ENCODE measurements around the gene ZNF618. TPM values are rescaled to one million over a fixed set of nuclear protein-coding genes. Genes with fewer than 3 reads are reported as not detected.
A peak's percentile ranks its signal among the peaks of the same experiment; 100 is the strongest.

ZNF618 gene
- total and polyA plus RNA-seq, 2 experiments from 2014 or later = 10.2 to 14.0 TPM

GRCh38 chr9:114097613-114098020 is 221.5 kb downstream of the ZNF618 start:
- no peak for DNase-seq (ENCODE audit: low spot score)
- Histone ChIP-seq H3K27ac (peak overlapping the region; percentile 80), H3K4me1 (ENCODE audit: insufficient read depth) (peaks cover 4% of the 10 kb centered on the region), H2AFZ (peak overlapping the region; percentile 66), H3K9me2 (replicated peaks; ENCODE audit: insufficient read depth) (no peaks in the 10 kb centered on the region), H3K4me3 (peak overlapping the region; percentile 61), H3K36me3 (replicated peaks; ENCODE audit: insufficient read depth, low read depth) (no peaks in the 10 kb centered on the region), H3K27me3 (peaks cover 4% of the 10 kb centered on the region), H3K9me3 (ENCODE audit: low read depth) (peaks cover 6% of the 10 kb centered on the region), H3K79me2 (no peaks in the 10 kb centered on the region), H3K4me2 (peak overlapping the region; percentile 98), H4K20me1 (ENCODE audit: insufficient read depth, poor library complexity, severe bottlenecking) (no peaks in the 10 kb centered on the region)
- WGBS (ENCODE audit: low lambda C conversion rate, missing lambda C conversion rate) = 45% methylated on average over 15 of the region's 18 CpGs
- no peak for TF ChIP-seq EZH2phosphoT487 (IDR thresholded peaks at IDR 0.05; ENCODE audit: low read depth, severe bottlenecking, unreplicated experiment)
- no peak for TF ChIP-seq EZH2 (IDR thresholded peaks at IDR 0.05; ENCODE audit: borderline replicate concordance)
- no peak for TF ChIP-seq CTCF (IDR thresholded peaks at IDR 0.05; ENCODE audit: poor library complexity)

- H3K9me2 ChIP-seq (replicated peaks; ENCODE audit: insufficient read depth) = no peaks in the 10 kb centered on the region
- H3K27ac ChIP-seq = peak overlapping the region; percentile 80
- peak overlapping the region; percentile 98 for H3K4me2 ChIP-seq
- H3K9me3 ChIP-seq (ENCODE audit: low read depth) = peaks cover 9% of the 10 kb centered on the region
- peak; percentile 91 for DNase-seq (ENCODE audit: low spot score)
- H2AFZ ChIP-seq = peak overlapping the region; percentile 66
- peak overlapping the region; percentile 61 for H3K4me3 ChIP-seq
- peaks cover 4% of the 10 kb centered on the region for H3K4me1 ChIP-seq (ENCODE audit: insufficient read depth)
- peaks cover 4% of the 10 kb centered on the region for H3K27me3 ChIP-seq
- H4K20me1 ChIP-seq (ENCODE audit: insufficient read depth, poor library complexity, severe bottlenecking) = no peaks in the 10 kb centered on the region
- no peaks in the 10 kb centered on the region for H3K79me2 ChIP-seq
- TF ChIP-seq CTCF (IDR thresholded peaks at IDR 0.05; ENCODE audit: poor library complexity) = no peak
- no peak for TF ChIP-seq EZH2 (IDR thresholded peaks at IDR 0.05; ENCODE audit: borderline replicate concordance)
- no peak for TF ChIP-seq EZH2phosphoT487 (IDR thresholded peaks at IDR 0.05; ENCODE audit: low read depth, severe bottlenecking, unreplicated experiment)
- WGBS (ENCODE audit: low lambda C conversion rate, missing lambda C conversion rate) = 1% methylated on average over 16 of the region's 77 CpGs
- H3K36me3 ChIP-seq (replicated peaks; ENCODE audit: insufficient read depth, low read depth) = no peaks in the 10 kb centered on the region
These were observed 222.2 kb downstream of the ZNF618 start for GRCh38 chr9:114098021-114098935.

- TF ChIP-seq EZH2phosphoT487 (IDR thresholded peaks at IDR 0.05; ENCODE audit: low read depth, severe bottlenecking, unreplicated experiment) (no peak), CTCF (IDR thresholded peaks at IDR 0.05; ENCODE audit: poor library complexity) (no peak), EZH2 (IDR thresholded peaks at IDR 0.05; ENCODE audit: borderline replicate concordance) (no peak)
- Histone ChIP-seq H3K27me3 (peaks cover 4% of the 10 kb centered on the region), H3K9me3 (ENCODE audit: low read depth) (peaks cover 9% of the 10 kb centered on the region), H4K20me1 (ENCODE audit: insufficient read depth, poor library complexity, severe bottlenecking) (no peaks in the 10 kb centered on the region), H3K36me3 (replicated peaks; ENCODE audit: insufficient read depth, low read depth) (no peaks in the 10 kb centered on the region), H3K27ac (peak within 1 kb of the TSS; percentile 80), H3K9me2 (replicated peaks; ENCODE audit: insufficient read depth) (no peaks in the 10 kb centered on the region), H3K79me2 (no peaks in the 10 kb centered on the region), H3K4me2 (peak within 1 kb of the TSS; percentile 98), H3K4me3 (peak within 1 kb of the TSS; percentile 61), H3K4me1 (ENCODE audit: insufficient read depth) (peaks cover 4% of the 10 kb centered on the region), H2AFZ (peak within 1 kb of the TSS; percentile 66)
- 16% methylated on average over 30 of the region's 32 CpGs for WGBS (ENCODE audit: low lambda C conversion rate, missing lambda C conversion rate)
- peak; percentile 80 for DNase-seq (ENCODE audit: low spot score)
These were observed 223.0 kb downstream of the ZNF618 start, which contains the start of gene KIF12 for GRCh38 chr9:114098936-114099668. KIF12 (minus strand) TSS chr9:114099292; CDS start chr9:114099276, 16 bp downstream.
